HepG2 (cell line): ENCODE measurements around the gene ADGRL3.

Source experiments
- JUND ChIP-seq: sonication (generic); formaldehyde crosslinking; IDR thresholded peaks from 2 replicates; pipeline ENCODE4 v1.8.0; 2022; ENCODE audit warnings: mild to moderate bottlenecking, missing genetic modification reagents
- ZNF12 ChIP-seq: sonication (generic); formaldehyde crosslinking; IDR thresholded peaks from 2 replicates; pipeline ENCODE4 v1.5.0; 2020; ENCODE audit warnings: missing genetic modification reagents
- ZNF558 ChIP-seq: sonication (generic); formaldehyde crosslinking; IDR thresholded peaks from 2 replicates; pipeline ENCODE4 v1.9.0; 2022; ENCODE audit warnings: mild to moderate bottlenecking, missing genetic modification reagents, borderline replicate concordance
- ZNF784 ChIP-seq: sonication (generic); formaldehyde crosslinking; IDR thresholded peaks from 2 replicates; pipeline ENCODE4 v1.5.1; 2020; ENCODE audit warnings: missing genetic modification reagents, mild to moderate bottlenecking, borderline replicate concordance

DNA sequence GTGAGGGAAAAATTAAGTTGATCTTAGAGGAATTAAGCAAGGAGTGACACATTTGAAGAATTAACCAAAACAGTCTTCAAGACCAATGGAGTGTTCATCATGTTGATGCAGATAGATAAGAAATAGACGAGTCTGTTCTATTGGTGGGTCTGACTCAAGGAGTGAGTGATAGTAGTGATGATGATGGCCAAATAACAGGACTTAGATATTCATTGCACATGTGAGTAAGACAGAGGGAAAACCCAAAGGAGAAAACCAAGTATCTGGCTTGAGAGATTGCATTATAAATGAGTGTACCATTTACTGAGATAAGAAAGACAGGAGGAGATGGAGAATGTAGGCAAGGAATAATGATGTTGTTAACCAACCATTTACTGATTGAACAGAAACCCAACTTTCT, 321.3 kb downstream of the ADGRL3 start:
- TF ChIP-seq ZNF558 (CRISPR knock-in tag) (no peak), ZNF12 (CRISPR knock-in tag) (no peak), ZNF784 (CRISPR knock-in tag) (no peak), JUND (CRISPR knock-in tag) (no peak)
